Immature natural killer cell (primary cell): ENCODE results near the gene BICRA. TPM values are rescaled to one million over a fixed set of nuclear protein-coding genes. Genes with fewer than 3 reads are reported as not detected.
A peak's percentile ranks its signal among the peaks of the same experiment; 100 is the strongest.
"Not testable (repeated sequence)": the region's sequence is repeated elsewhere in the genome, so short reads cannot be mapped to it uniquely, and the experiment has no call there.

Source experiments
- DNase-seq, 3 donors: peaks; one replicate each; pipeline ENCODE4 v3.0.0; 2022; ENCODE audit warnings: mixed read lengths in 1 of 3
- H3K27ac Mint-ChIP-seq, 6 donors: one replicate each; pipeline ENCODE4 v1.8.0; 2020; ENCODE audit warnings: mixed read lengths in 6 of 6, mild to moderate bottlenecking in 5 of 6, inconsistent platforms in 4 of 6, moderate library complexity in 3 of 6
- H3K27me3 Mint-ChIP-seq, 3 donors: one replicate each; pipeline ENCODE4 v1.8.0; 2020 to 2021; ENCODE audit warnings: low read depth in 3 of 3, mild to moderate bottlenecking in 3 of 3, mixed read lengths in 3 of 3, moderate library complexity in 3 of 3, inconsistent platforms in 1 of 3
- H3K36me3 Mint-ChIP-seq, 3 donors: one replicate each; pipeline ENCODE4 v1.8.0; 2020; ENCODE audit warnings: mixed read lengths in 3 of 3, inconsistent platforms in 2 of 3, mild to moderate bottlenecking in 2 of 3
- H3K4me1 Mint-ChIP-seq, 2 donors: one replicate each; pipeline ENCODE4 v1.8.0; 2020; ENCODE audit warnings: inconsistent platforms in 2 of 2, mild to moderate bottlenecking in 2 of 2, mixed read lengths in 2 of 2, moderate library complexity in 1 of 2
- H3K4me3 Mint-ChIP-seq, 5 donors: one replicate each; pipeline ENCODE4 v1.8.0; 2020; ENCODE audit warnings: mild to moderate bottlenecking in 5 of 5, mixed read lengths in 5 of 5, inconsistent platforms in 3 of 5, moderate library complexity in 3 of 5
- H3K9me3 Mint-ChIP-seq, 6 donors: one replicate each; pipeline ENCODE4 v1.8.0; 2020; ENCODE audit warnings: mild to moderate bottlenecking in 6 of 6, mixed read lengths in 6 of 6, inconsistent platforms in 4 of 6, moderate library complexity in 3 of 6
- polyA plus RNA-seq, 3 donors: library from polyadenylated mRNA; unstranded; fragments of 300-500 nt; fragmentation: Illumina TruSeq; gene quantifications; one replicate each; pipeline ENCODE4 v1.2.3, GENCODE V29; 2021

Gene BICRA
- polyA plus RNA-seq, 3 donors from 2014 or later = 0.36 to 1.9 TPM; not detected in 1

DNA sequence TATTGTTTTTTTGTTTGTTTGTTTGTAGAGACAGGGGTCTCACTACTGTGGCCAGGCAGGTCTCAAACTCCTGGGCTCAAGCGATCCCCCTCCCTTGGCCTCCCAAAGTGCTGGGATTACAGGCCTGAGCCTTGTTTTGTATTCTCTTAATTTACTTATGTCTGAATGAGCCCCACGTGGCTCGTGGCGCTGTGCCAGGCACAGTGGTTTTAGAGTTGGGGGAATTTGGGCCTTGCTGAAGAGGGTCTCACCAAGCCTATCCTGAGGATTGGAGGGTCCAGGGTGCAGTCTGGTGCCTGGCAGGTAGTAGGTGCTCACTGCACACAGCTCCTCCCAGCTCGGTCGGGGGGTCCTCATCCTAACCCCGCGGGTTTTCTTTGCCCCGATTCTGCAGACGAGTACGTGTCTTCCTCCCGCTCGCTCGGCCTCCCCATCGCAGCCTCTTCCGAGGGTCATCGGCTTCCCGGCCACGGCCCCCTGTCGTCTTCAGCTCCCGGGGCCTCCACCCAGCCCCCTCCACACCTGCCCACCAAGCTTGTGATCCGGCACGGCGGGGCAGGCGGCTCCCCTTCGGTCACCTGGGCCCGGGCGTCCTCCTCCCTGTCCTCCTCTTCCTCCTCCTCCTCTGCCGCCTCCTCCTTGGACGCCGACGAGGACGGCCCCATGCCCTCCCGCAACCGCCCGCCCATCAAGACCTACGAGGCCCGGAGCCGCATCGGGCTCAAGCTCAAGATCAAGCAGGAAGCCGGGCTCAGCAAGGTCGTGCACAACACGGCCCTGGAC lies 92.2 kb downstream of the BICRA start:
- no peaks in the 10 kb centered on the region for H3K9me3 Mint-ChIP-seq
- H3K36me3 Mint-ChIP-seq = peaks cover 6 to 16% (median 7%) of the 10 kb centered on the region in 3 donors
- H3K4me3 Mint-ChIP-seq = no peak overlapping the region
- no peak for DNase-seq
- no peak overlapping the region for H3K27ac Mint-ChIP-seq
- peaks cover 2% of the 10 kb centered on the region in 3 donors for H3K27me3 Mint-ChIP-seq
- no peaks in the 10 kb centered on the region for H3K4me1 Mint-ChIP-seq

DNA sequence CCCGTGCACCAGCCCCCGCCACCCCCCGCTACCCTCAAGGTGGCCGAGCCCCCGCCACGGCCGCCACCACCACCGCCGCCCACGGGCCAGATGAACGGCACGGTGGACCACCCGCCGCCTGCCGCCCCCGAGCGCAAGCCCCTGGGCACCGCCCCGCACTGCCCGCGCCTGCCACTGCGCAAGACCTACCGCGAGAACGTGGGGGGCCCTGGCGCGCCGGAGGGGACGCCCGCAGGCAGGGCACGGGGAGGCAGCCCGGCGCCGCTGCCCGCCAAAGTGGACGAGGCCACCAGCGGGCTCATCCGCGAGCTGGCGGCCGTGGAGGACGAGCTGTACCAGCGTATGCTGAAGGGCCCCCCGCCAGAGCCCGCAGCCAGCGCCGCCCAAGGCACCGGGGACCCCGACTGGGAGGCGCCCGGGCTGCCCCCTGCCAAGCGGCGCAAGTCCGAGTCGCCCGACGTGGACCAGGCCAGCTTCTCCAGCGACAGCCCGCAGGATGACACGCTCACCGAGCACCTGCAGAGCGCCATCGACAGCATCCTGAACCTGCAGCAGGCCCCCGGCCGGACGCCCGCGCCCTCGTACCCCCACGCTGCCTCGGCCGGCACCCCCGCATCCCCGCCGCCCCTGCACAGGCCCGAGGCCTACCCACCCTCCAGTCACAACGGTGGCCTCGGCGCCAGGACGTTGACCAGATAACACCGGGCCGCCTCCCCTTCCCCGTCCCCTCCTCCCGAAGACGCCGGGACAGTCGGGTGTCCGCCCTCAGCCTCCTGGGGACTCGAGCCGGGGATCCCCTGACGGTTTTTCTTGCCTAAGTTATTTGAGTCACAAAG lies 93.0 kb downstream of the BICRA start:
- peaks cover 2% of the 10 kb centered on the region in 3 donors for H3K27me3 Mint-ChIP-seq
- no peak overlapping the region for H3K27ac Mint-ChIP-seq
- H3K9me3 Mint-ChIP-seq = no peaks in the 10 kb centered on the region

DNA sequence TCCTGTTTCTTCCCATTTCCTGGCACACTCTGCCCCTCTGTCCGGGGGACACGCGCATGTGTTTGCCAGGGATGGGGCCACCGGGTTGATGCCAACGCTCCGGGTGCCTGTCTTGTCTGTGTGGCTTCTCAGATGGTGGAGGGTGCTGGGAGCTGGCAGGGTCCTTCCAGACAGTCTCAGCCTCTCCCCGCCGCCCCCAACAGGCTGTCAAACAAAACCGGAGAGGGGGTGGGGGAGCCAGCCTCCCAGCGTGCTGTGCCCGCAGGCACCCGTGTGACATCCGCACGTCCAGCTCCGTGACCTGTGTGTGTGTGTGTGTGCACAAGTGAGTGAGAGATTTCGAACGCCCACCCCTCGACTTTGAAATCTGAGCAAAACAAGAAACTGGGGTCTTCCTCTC lies 93.7 kb downstream of the BICRA start:
- H3K4me3 Mint-ChIP-seq = no peak overlapping the region
- peak overlapping the region in 1 of 6 donors; percentile 40 for H3K27ac Mint-ChIP-seq
- peaks cover 6 to 16% (median 7%) of the 10 kb centered on the region in 3 donors for H3K36me3 Mint-ChIP-seq
- H3K9me3 Mint-ChIP-seq = no peaks in the 10 kb centered on the region
- peaks cover 0 to 3% of the 10 kb centered on the region in 2 donors for H3K4me1 Mint-ChIP-seq
- H3K27me3 Mint-ChIP-seq = peaks cover 2 to 4% (median 2%) of the 10 kb centered on the region in 3 donors
- DNase-seq = no peak

More for the DNA sequence above, 93.0 kb downstream of the BICRA start:
- Mint-ChIP-seq H3K4me3 (no peak overlapping the region), H3K36me3 (peaks cover 6 to 16% (median 7%) of the 10 kb centered on the region in 3 donors), H3K4me1 (no peaks in the 10 kb centered on the region)
- DNase-seq = no peak

DNA sequence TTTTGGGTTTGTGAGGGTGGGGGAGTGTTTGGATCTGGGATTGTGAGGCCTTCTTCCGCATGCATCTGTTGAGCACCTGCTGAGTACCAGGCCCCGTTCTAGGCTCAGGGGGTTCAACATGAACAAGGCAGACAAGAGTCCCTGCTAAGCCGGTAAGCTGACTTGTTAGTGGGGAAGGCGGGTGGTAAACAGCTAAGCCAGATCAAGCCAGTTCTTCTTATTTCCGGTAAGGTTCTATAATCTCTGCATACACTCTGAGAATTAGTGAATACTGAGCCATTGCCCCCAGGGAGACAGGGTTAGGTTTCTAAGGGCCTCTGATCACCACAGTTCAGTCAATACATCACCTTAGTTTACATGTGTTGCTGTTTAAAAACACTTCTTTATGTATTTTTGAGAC lies 94.4 kb downstream of the BICRA start:
- no peak overlapping the region for H3K4me3 Mint-ChIP-seq
- no peak for DNase-seq
- peaks cover 0 to 3% of the 10 kb centered on the region in 2 donors for H3K4me1 Mint-ChIP-seq
- no peaks in the 10 kb centered on the region for H3K9me3 Mint-ChIP-seq
- H3K27ac Mint-ChIP-seq = no peak overlapping the region
- H3K36me3 Mint-ChIP-seq = peaks cover 6 to 16% (median 7%) of the 10 kb centered on the region in 3 donors
- peaks cover 2 to 4% (median 2%) of the 10 kb centered on the region in 3 donors for H3K27me3 Mint-ChIP-seq

DNA sequence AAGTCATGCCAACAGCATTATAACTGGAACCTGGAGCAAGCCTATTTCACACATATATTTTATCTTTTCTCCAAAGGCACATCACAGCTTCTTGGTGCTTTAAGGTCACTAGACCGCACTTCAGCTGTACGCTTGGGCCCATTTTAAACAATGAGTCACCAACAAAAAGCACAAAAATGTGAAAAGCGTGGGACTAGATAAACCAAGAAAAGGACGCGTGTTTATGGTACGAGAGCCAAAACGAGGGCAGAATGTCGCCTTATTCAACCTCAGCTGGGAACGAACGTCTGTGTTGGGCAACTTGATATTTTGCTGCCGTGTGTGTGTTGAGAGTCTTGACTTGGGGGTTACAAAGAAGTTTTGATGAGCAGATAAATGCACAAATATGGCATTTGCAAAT lies 95.1 kb downstream of the BICRA start:
- Mint-ChIP-seq H3K9me3 (no peaks in the 10 kb centered on the region), H3K4me3 (no peak overlapping the region), H3K4me1 (peaks cover 0 to 3% of the 10 kb centered on the region in 2 donors), H3K36me3 (peaks cover 6 to 16% (median 7%) of the 10 kb centered on the region in 3 donors), H3K27me3 (peaks cover 2 to 4% (median 2%) of the 10 kb centered on the region in 3 donors), H3K27ac (no peak overlapping the region)
- DNase-seq = no peak

DNA sequence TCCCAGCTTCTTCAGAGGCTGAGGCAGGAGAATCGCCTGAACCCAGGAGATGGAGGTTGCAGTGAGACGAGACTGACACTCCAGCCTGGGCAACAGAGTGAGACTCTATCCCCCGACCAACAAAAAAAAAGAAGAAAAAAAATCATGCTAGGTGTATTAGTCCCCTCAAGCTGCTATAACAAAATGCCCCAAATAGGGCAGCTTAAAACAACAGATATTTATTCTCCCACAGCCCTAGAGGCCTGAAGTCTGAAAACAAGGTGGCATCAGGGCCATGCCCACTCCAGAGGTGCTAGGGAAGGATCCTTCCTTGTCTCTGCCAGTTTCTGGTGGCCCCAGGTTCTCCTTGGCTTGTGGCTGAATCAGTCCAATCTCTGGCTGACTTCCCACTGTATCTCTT lies 95.7 kb downstream of the BICRA start:
- peaks cover 0 to 3% of the 10 kb centered on the region in 2 donors for H3K4me1 Mint-ChIP-seq
- H3K27me3 Mint-ChIP-seq = peaks cover 2 to 4% (median 2%) of the 10 kb centered on the region in 3 donors

DNA sequence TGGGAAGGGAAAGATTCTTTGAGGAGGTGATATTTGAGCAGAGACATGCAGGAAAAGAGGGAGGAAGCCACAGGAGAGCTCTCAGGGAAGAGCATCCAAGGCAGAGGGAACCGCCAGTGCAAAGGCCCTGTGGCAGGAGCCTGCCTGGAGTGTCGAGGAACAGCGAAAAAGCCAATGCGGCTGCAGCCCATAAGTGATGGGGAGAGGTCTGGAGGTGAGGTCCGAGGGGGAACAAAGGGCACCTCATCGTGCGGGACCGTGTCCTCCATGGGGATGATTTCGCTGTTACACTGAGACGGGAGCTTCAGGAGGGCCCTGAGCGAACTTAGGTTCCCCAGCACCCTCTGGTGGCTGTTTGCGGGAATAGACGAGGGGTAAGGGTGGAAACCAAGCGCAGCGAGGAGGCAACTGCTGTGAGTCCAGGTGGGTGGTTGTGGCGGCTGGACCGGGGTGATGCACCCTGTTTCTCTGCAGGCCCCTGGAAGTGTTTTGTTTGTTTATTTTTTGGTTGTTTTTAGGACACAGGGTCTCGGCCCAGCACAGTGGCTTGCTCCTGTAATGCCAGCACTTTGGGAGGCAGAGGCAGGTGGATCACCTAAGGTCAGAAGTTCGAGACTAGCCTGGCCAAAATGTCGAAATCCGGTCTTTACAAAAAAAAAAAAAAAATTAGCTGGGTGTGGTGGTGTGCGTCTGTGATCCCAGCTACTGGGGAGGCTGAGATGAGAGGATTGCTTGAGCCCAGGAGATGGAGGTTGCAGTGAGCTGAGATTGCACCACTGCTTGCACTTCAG lies 98.4 kb downstream of the BICRA start:
- DNase-seq = peak; percentile 57 to 67 (median 60)
- Mint-ChIP-seq H3K27me3 (peaks cover 6 to 8% (median 6%) of the 10 kb centered on the region in 3 donors), H3K36me3 (peaks cover 6 to 11% (median 7%) of the 10 kb centered on the region in 3 donors), H3K9me3 (no peaks in the 10 kb centered on the region), H3K27ac (no peak overlapping the region), H3K4me3 (no peak overlapping the region), H3K4me1 (peaks cover 0 to 3% of the 10 kb centered on the region in 2 donors)

More for the DNA sequence above, 95.7 kb downstream of the BICRA start:
- no peak for DNase-seq
- H3K9me3 Mint-ChIP-seq = no peaks in the 10 kb centered on the region
- no peak overlapping the region for H3K27ac Mint-ChIP-seq
- no peak overlapping the region for H3K4me3 Mint-ChIP-seq
- peaks cover 6 to 16% (median 7%) of the 10 kb centered on the region in 3 donors for H3K36me3 Mint-ChIP-seq

DNA sequence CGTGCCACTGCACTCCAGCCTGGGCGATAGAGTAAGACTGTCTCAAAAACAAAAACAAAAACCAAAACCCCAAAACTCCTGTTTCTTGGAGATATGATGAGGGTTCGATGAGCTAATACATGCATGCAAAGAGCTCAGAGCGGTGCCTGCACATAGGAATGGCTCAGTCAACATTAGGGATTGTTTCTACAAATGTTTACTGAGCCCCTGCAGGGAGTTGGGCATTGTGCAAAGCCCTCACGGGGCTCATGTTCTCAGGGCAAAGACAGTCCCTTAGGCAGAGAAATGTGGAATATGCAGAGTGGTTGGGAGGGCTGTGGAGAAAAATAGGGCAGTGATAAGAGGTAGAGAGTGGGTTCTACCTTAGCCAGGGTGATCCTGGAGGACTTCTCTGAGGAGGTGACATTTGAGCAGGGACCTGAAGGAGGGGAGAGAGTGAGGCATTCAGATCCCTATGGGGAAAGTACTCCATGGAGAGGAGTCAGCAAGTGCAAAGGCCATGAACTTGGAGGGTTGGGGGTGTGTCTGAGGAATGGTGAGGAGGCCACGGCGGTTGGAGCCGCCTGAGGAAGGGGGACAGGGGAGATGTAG lies 102.8 kb downstream of the BICRA start:
- Mint-ChIP-seq H3K27ac (no peak overlapping the region), H3K27me3 (peaks cover 10 to 18% (median 12%) of the 10 kb centered on the region in 3 donors), H3K4me3 (peak overlapping the region in 1 of 5 donors; percentile 49), H3K4me1 (peaks cover 6 to 7% of the 10 kb centered on the region in 2 donors), H3K36me3 (no peaks in the 10 kb centered on the region), H3K9me3 (no peaks in the 10 kb centered on the region)
- no peak for DNase-seq

DNA sequence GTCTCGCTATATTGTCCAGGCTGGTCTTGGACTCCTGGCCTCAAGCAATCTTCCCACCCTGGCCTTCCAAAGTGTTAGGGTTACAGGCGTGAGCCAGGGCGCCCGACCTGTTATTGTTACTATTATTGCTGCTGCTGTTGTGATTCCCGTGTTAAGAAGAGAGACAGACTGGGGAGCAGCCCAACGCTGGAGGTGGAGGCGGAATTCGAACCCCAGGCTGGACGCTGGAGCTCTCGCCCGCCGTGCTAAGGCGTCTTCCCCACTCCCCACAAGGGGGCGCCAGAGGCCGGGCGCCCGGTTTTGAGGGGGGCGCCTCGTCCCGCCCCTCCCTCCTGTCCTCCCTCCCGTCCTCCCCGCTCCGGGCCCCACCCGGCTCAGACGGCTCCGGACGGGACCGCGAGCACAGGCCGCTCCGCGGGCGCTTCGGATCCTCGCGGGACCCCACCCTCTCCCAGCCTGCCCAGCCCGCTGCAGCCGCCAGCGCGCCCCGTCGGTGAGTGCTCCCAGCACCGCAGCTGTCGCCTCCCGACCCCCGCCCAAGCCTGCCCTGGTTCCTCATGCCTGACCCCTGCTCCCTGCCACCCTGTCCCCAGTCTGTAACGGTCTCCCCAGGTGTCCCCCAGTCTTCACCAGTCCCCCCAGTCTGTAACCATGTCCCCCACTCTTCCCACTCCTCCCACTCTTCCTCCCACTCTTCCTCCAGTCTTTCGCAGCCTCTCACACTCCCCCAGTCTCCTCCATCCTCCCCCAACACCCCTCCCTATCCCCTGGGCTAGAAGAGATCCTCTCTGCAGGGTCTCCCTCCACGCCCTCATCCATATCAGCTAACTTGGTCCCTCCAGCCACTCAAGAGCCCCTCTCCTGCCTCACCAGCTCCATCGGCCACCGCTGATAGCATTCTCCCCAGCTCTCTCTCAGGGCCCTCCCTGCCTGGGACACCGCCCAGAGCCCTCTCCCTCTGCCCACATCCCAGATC lies 104.4 kb downstream of the BICRA start, which contains the start of gene EHD2:
EHD2 (plus strand) TSS at position 377 of the 976 bp plus-strand sequence. CDS start 3,191 bp downstream, outside the sequence.
- Mint-ChIP-seq H3K4me1 (peaks cover 3 to 7% of the 10 kb centered on the region in 2 donors), H3K36me3 (no peaks in the 10 kb centered on the region), H3K9me3 (no peaks in the 10 kb centered on the region), H3K4me3 (peak within 1 kb of the TSS in 1 of 5 donors; percentile 3), H3K27me3 (peaks cover 10 to 23% (median 13%) of the 10 kb centered on the region in 3 donors), H3K27ac (no peak within 1 kb of the TSS)
- peak; percentile 10 to 21 (median 20) for DNase-seq

DNA sequence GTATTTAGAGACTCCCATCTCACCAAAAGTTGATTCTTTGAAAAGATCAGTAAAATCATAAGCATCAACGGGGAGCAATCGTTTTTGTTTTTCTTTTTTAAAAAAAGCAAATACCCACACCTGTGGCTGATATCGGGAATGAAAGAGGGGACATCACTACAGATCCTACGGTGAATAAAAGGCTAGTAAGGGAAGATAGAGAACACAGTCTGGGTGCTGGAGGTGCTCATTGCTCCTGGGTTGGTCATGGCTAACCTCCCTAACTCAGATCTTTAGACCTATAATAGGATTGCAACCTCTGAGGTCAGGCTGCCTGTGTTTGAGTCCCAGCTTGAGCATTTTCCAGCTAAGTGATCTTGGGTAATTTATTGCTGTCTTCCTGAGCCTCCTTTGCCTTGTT lies 105.4 kb downstream of the BICRA start:
- H3K9me3 Mint-ChIP-seq = no peaks in the 10 kb centered on the region
- no peak overlapping the region for H3K4me3 Mint-ChIP-seq
- DNase-seq = no peak
- H3K4me1 Mint-ChIP-seq = peaks cover 3 to 7% of the 10 kb centered on the region in 2 donors
- H3K27ac Mint-ChIP-seq = no peak overlapping the region
- no peaks in the 10 kb centered on the region for H3K36me3 Mint-ChIP-seq
- peaks cover 10 to 23% (median 13%) of the 10 kb centered on the region in 3 donors for H3K27me3 Mint-ChIP-seq

DNA sequence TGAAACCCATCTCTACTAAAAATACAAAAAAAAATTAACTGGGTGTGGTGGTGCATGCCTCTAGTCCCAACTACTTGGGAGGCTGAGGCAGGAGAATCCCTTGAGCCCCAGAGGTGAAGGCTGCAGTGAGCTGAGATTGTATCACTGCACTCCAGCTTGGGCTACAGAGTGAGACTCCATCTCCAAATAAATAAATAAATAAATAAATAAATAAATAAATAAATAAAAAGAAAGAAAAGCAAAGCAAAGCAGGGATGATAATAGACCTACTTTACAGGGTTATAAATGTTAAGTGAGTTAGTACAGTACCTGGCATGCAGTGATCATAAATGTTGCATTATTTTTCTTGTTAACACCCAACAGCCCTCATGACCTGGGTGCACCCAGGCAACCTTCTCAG lies 105.9 kb downstream of the BICRA start:
- not testable (repeated sequence) for DNase-seq, H3K4me1 Mint-ChIP-seq, H3K27ac Mint-ChIP-seq, H3K4me3 Mint-ChIP-seq, H3K9me3 Mint-ChIP-seq, H3K36me3 Mint-ChIP-seq
- H3K27me3 Mint-ChIP-seq = peaks cover 10 to 24% (median 13%) of the 10 kb centered on the region in 3 donors
